Brain microvascular endothelial cell (primary cell): ENCODE measurements around the gene TAF10.
A peak's percentile ranks its signal among the peaks of the same experiment; 100 is the strongest.

ENCODE experiments used
- DNase-seq: peaks from one replicate; pipeline ENCODE4 v3.0.0-alpha.2; 2020
- H3K27ac ChIP-seq: fragments of 250-450 bp; sonication (Bioruptor Pico); 2 replicates; pipeline ENCODE4 v1.5.1; 2020; ENCODE audit warnings: mild to moderate bottlenecking, moderate library complexity
- H3K27me3 ChIP-seq: fragments of 250-450 bp; sonication (Bioruptor Pico); replicated peaks from 2 replicates; pipeline ENCODE4 v1.5.1; 2020; ENCODE audit warnings: mild to moderate bottlenecking
- H3K36me3 ChIP-seq: fragments of 250-450 bp; sonication (Bioruptor Pico); replicated peaks from 2 replicates; pipeline ENCODE4 v1.5.1; 2020; ENCODE audit warnings: mild to moderate bottlenecking
- H3K4me3 ChIP-seq: 2 replicates; pipeline ENCODE4 v1.5.1; 2011; ENCODE audit warnings: low read depth, mild to moderate bottlenecking, control low read depth, low read length, moderate library complexity
- CTCF ChIP-seq: IDR thresholded peaks from 2 replicates; pipeline ENCODE4 v1.5.1; 2011; ENCODE audit warnings: low read depth, mild to moderate bottlenecking, moderate library complexity, low read length, control low read depth, inconsistent platforms; ENCODE audit errors: missing control alignments
- in situ Hi-C: cut with HindIII; loops from 2 replicates; pipeline ENCODE4 v1.10.0; 2017; ENCODE audit warnings: low sequenced_read_pairs, low pct_ligation_motif_present

The TAF10 gene

GRCh38 chr11:6615882-6616585 is 4.0 kb upstream of the TAF10 start:
- in situ Hi-C loops = no loop called here
- peak; percentile 65 for DNase-seq
- H3K36me3 ChIP-seq = peaks cover 20% of the 10 kb centered on the region
- no peak for TF ChIP-seq CTCF
- no peaks in the 10 kb centered on the region for H3K27me3 ChIP-seq
- H3K4me3 ChIP-seq = no peak overlapping the region
- peak overlapping the region; percentile 29 for H3K27ac ChIP-seq

GRCh38 chr11:6615046-6615445 is 3.0 kb upstream of the TAF10 start:
- no peak overlapping the region for H3K27ac ChIP-seq
- H3K27me3 ChIP-seq = no peaks in the 10 kb centered on the region
- H3K36me3 ChIP-seq = peaks cover 29% of the 10 kb centered on the region
- H3K4me3 ChIP-seq = no peak overlapping the region
- TF ChIP-seq CTCF = no peak
- DNase-seq = no peak
- in situ Hi-C loops = no loop called here

- in situ Hi-C loops = no loop called here
- Histone ChIP-seq H3K27ac (no peak overlapping the region), H3K4me3 (no peak overlapping the region), H3K27me3 (no peaks in the 10 kb centered on the region), H3K36me3 (peaks cover 35% of the 10 kb centered on the region)
- no peak for TF ChIP-seq CTCF
- no peak for DNase-seq
Measured at GRCh38 chr11:6614446-6614845, 2.4 kb upstream of the TAF10 start.

GRCh38 chr11:6613496-6613895 is 1.5 kb upstream of the TAF10 start:
- DNase-seq = no peak
- in situ Hi-C loops = no loop called here
- Histone ChIP-seq H3K27ac (no peak overlapping the region), H3K4me3 (no peak overlapping the region), H3K36me3 (peaks cover 45% of the 10 kb centered on the region), H3K27me3 (no peaks in the 10 kb centered on the region)
- TF ChIP-seq CTCF = no peak

GRCh38 chr11:6611963-6612212 is 128 bp downstream of the TAF10 start:
- no peak for TF ChIP-seq CTCF
- no peak for DNase-seq
- Histone ChIP-seq H3K27ac (peak overlapping the region; percentile 96), H3K36me3 (peaks cover 57% of the 10 kb centered on the region), H3K27me3 (no peaks in the 10 kb centered on the region), H3K4me3 (peak overlapping the region; percentile 74)
- in situ Hi-C loops = no loop called here
